Liver (tissue), 9 donors: Measurements from ENCODE around the gene TCERG1L. TPM values are rescaled to one million over a fixed set of nuclear protein-coding genes. Genes with fewer than 3 reads are reported as not detected.

Experiments
- DNase-seq: peaks from one replicate; pipeline ENCODE4 v3.0.0-alpha.2; 2017; ENCODE audit warnings: low spot score
- H3K27ac ChIP-seq, 2 donors: one replicate each; pipeline ENCODE4 v1.7.0; 2013; ENCODE audit warnings: inconsistent platforms in 2 of 2, low read length in 2 of 2, control low read depth in 1 of 2, low read depth in 1 of 2, mild to moderate bottlenecking in 1 of 2
- H3K27me3 ChIP-seq, 4 donors: one replicate each; pipeline versions ENCODE4 v1.6.1 to v1.7.0; 2013; ENCODE audit warnings: low read length in 3 of 4, inconsistent platforms in 1 of 4, mild to moderate bottlenecking in 1 of 4, moderate library complexity in 1 of 4; ENCODE audit not compliant: control insufficient read depth in 4 of 4, insufficient read depth in 4 of 4
- H3K36me3 ChIP-seq, 4 donors: one replicate each; pipeline versions ENCODE4 v1.6.1 to v1.7.0; 2013; ENCODE audit warnings: low read length in 3 of 4, mild to moderate bottlenecking in 3 of 4, low read depth in 1 of 4, moderate library complexity in 1 of 4; ENCODE audit not compliant: control insufficient read depth in 4 of 4, insufficient read depth in 3 of 4
- H3K4me1 ChIP-seq, 4 donors: one replicate each; pipeline versions ENCODE4 v1.6.1 to v1.7.0; 2013; ENCODE audit warnings: low read length in 3 of 4, mild to moderate bottlenecking in 3 of 4, moderate library complexity in 1 of 4; ENCODE audit not compliant: control insufficient read depth in 4 of 4, insufficient read depth in 4 of 4
- H3K4me3 ChIP-seq, 3 donors: one replicate each; pipeline versions ENCODE4 v1.6.1 to v1.7.0; 2013; ENCODE audit warnings: low read length in 3 of 3, control low read depth in 1 of 3, low read depth in 1 of 3, mild to moderate bottlenecking in 1 of 3
- H3K9ac ChIP-seq, 2 donors: one replicate each; pipeline ENCODE4 v1.7.0; 2013; ENCODE audit warnings: low read length in 2 of 2, mild to moderate bottlenecking in 2 of 2, moderate library complexity in 2 of 2, control low read depth in 1 of 2, low read depth in 1 of 2
- H3K9me3 ChIP-seq, 4 donors: one replicate each; pipeline versions ENCODE4 v1.6.1 to v1.7.0; 2013; ENCODE audit warnings: low read length in 3 of 4; ENCODE audit not compliant: control insufficient read depth in 4 of 4
- ATF3 ChIP-seq: IDR thresholded peaks from 2 replicates; pipeline ENCODE4 v1.6.1; 2016; ENCODE audit warnings: antibody characterized with exemption
- CTCF ChIP-seq: fragments of 150-350 bp; IDR thresholded peaks from 2 replicates; pipeline ENCODE4 v1.5.1; 2017; ENCODE audit warnings: improper control_type of control experiment, low read depth, low read length; ENCODE audit not compliant: missing input control
- EGR1 ChIP-seq, 2 donors: IDR thresholded peaks; 2 replicates each; pipeline ENCODE4 v1.6.1; 2016 to 2018; ENCODE audit warnings: antibody characterized with exemption in 2 of 2, low read depth in 2 of 2
- FOXA1 ChIP-seq: IDR thresholded peaks from 2 replicates; pipeline ENCODE4 v1.6.1; 2016; ENCODE audit warnings: antibody characterized with exemption
- FOXA2 ChIP-seq: IDR thresholded peaks from 2 replicates; pipeline ENCODE4 v1.6.1; 2016; ENCODE audit warnings: antibody characterized with exemption
- GABPA ChIP-seq, 2 donors: IDR thresholded peaks in 1 of 2; conservative IDR thresholded peaks in 1 of 2; 2 replicates each; pipeline ENCODE4 v1.6.1; 2016; ENCODE audit warnings: antibody characterized with exemption in 2 of 2, mild to moderate bottlenecking in 1 of 2, moderate library complexity in 1 of 2
- HNF4A ChIP-seq, 2 donors: conservative IDR thresholded peaks; 2 replicates each; pipeline ENCODE4 v1.6.1; 2016; ENCODE audit warnings: antibody characterized with exemption in 2 of 2, mild to moderate bottlenecking in 2 of 2
- HNF4G ChIP-seq: IDR thresholded peaks from 2 replicates; pipeline ENCODE4 v1.6.1; 2016; ENCODE audit warnings: antibody characterized with exemption
- JUND ChIP-seq, 2 donors: IDR thresholded peaks; 2 replicates each; pipeline ENCODE4 v1.6.1; 2016; ENCODE audit warnings: antibody characterized with exemption in 2 of 2
- MAX ChIP-seq: IDR thresholded peaks from 2 replicates; pipeline ENCODE4 v1.6.1; 2016; ENCODE audit warnings: antibody characterized with exemption
- NR2F2 ChIP-seq: IDR thresholded peaks from 2 replicates; pipeline ENCODE4 v1.6.1; 2016; ENCODE audit warnings: antibody characterized with exemption
- RAD21 ChIP-seq, 2 donors: IDR thresholded peaks; 2 replicates each; pipeline ENCODE4 v1.6.1; 2016; ENCODE audit warnings: antibody characterized with exemption in 2 of 2, mild to moderate bottlenecking in 2 of 2
- REST ChIP-seq: IDR thresholded peaks from 2 replicates; pipeline ENCODE4 v1.6.1; 2016; ENCODE audit warnings: antibody characterized with exemption, mild to moderate bottlenecking
- RXRA ChIP-seq, 2 donors: IDR thresholded peaks; 2 replicates each; pipeline ENCODE4 v1.6.1; 2017 to 2018; ENCODE audit warnings: antibody characterized with exemption in 2 of 2, mild to moderate bottlenecking in 1 of 2
- SP1 ChIP-seq: IDR thresholded peaks from 2 replicates; pipeline ENCODE4 v1.6.1; 2018; ENCODE audit warnings: antibody characterized with exemption, mild to moderate bottlenecking
- TAF1 ChIP-seq: conservative IDR thresholded peaks from 2 replicates; pipeline ENCODE4 v1.6.1; 2016; ENCODE audit warnings: antibody characterized with exemption, mild to moderate bottlenecking
- YY1 ChIP-seq: IDR thresholded peaks from 2 replicates; pipeline ENCODE4 v1.6.1; 2016; ENCODE audit warnings: antibody characterized with exemption, mild to moderate bottlenecking
- ZBTB33 ChIP-seq: IDR thresholded peaks from 2 replicates; pipeline ENCODE4 v1.6.1; 2016; ENCODE audit warnings: antibody characterized with exemption
- WGBS: extraction: QIAGEN DNeasy Blood & Tissue Kit; methylation state at CpG from one replicate; pipeline ENCODE4 v1.1.7; 2013; 5-methylcytosine and 5-hydroxymethylcytosine counted together
- polyA plus RNA-seq, 2 donors: library from polyadenylated mRNA; stranded (reverse) in 1 of 2; unstranded in 1 of 2; fragments of 200-250 nt in 1 of 2; fragments of >200 nt in 1 of 2; fragmentation: Nextera tagmentation in 1 of 2; extraction: Ambion mirVana in 1 of 2; gene quantifications; one replicate each; pipeline versions ENCODE4 v1.2.1 to v1.2.3, GENCODE V29; 2013 to 2015
- total RNA-seq, 2 donors: library from RNA; depleted of rRNA; stranded (reverse); fragments of >200 nt; gene quantifications; one replicate each; pipeline ENCODE4 v1.2.3, GENCODE V29; 2014
- donor health status: healthy.
- donor health status: healthy.
- donor health status: healthy.
- donor health status: healthy.
- donor health status: healthy.

The TCERG1L gene
- total and polyA plus RNA-seq, 4 donors, result not detected

- no peaks in the 10 kb centered on the region for H3K4me1 ChIP-seq
- no peak overlapping the region for H3K9ac ChIP-seq
- 86% methylated on average over 22 of the region's 22 CpGs for WGBS
- no peak for DNase-seq
- no peaks in the 10 kb centered on the region for H3K27me3 ChIP-seq
- peaks cover 0 to 2% (median 0%) of the 10 kb centered on the region in 4 donors for H3K9me3 ChIP-seq
- H3K27ac ChIP-seq, result no peak overlapping the region
- TF ChIP-seq ATF3 (no peak), RAD21 (IDR thresholded peaks at IDR 0.05) (no peak), MAX (no peak), FOXA2 (no peak), NR2F2 (no peak), FOXA1 (no peak), REST (no peak), GABPA (IDR thresholded peaks at IDR 0.05 in 1 of 2, conservative IDR thresholded peaks at IDR 0.05 in 1 of 2) (no peak), RXRA (IDR thresholded peaks at IDR 0.05) (no peak), TAF1 (no peak), ZBTB33 (no peak), HNF4A (conservative IDR thresholded peaks at IDR 0.05) (no peak), SP1 (no peak), EGR1 (IDR thresholded peaks at IDR 0.05; ENCODE audit: low read depth in 2 of 2) (no peak), JUND (IDR thresholded peaks at IDR 0.05) (no peak), HNF4G (no peak)
- no peak overlapping the region for H3K4me3 ChIP-seq
- no peaks in the 10 kb centered on the region for H3K36me3 ChIP-seq
These were observed 107.8 kb downstream of the TCERG1L start for GRCh38 chr10:131203456-131204357.

- Histone ChIP-seq H3K4me3 (no peak overlapping the region), H3K9ac (no peak overlapping the region), H3K9me3 (peaks cover 0 to 2% (median 0%) of the 10 kb centered on the region in 4 donors), H3K36me3 (no peaks in the 10 kb centered on the region), H3K27ac (no peak overlapping the region), H3K4me1 (no peaks in the 10 kb centered on the region), H3K27me3 (no peaks in the 10 kb centered on the region)
- WGBS, result 86% methylated on average over 11 of the region's 11 CpGs
- no peak for DNase-seq
- TF ChIP-seq YY1, result no peak
- TF ChIP-seq NR2F2, result no peak
- TF ChIP-seq HNF4A (conservative IDR thresholded peaks at IDR 0.05), result no peak
- no peak for TF ChIP-seq HNF4G
- no peak for TF ChIP-seq RAD21 (IDR thresholded peaks at IDR 0.05)
- TF ChIP-seq CTCF, result no peak
- no peak for TF ChIP-seq FOXA2
- no peak for TF ChIP-seq FOXA1
- TF ChIP-seq RXRA (IDR thresholded peaks at IDR 0.05), result no peak
- TF ChIP-seq ZBTB33, result no peak
These were observed 108.5 kb downstream of the TCERG1L start for GRCh38 chr10:131202990-131203389.
